AG10803 (cell line): ENCODE data around the gene WWP2.

Experiments used
- DNase-seq: peaks from one replicate; pipeline ENCODE4 v3.0.0; 2010; ENCODE audit warnings: low read depth
- H3K4me3 ChIP-seq: 2 replicates; pipeline ENCODE4 v1.5.1; 2011; ENCODE audit warnings: mild to moderate bottlenecking, low read length, control low read depth
- CTCF ChIP-seq: conservative IDR thresholded peaks from 2 replicates; pipeline ENCODE4 v1.5.1; 2011; ENCODE audit warnings: mild to moderate bottlenecking, low read length, control low read depth, inconsistent platforms

WWP2 gene

GRCh38 chr16:69767459-69768229, 5.5 kb downstream of the WWP2 start:
- no peak for DNase-seq
- no peak overlapping the region for H3K4me3 ChIP-seq
- TF ChIP-seq CTCF, result no peak

- TF ChIP-seq CTCF, result no peak
- no peak overlapping the region for H3K4me3 ChIP-seq
- DNase-seq, result no peak
These were observed 6.5 kb downstream of the WWP2 start for GRCh38 chr16:69768666-69769065.

- DNase-seq, result no peak
- no peak overlapping the region for H3K4me3 ChIP-seq
- TF ChIP-seq CTCF, result no peak
These were observed 7.3 kb downstream of the WWP2 start for GRCh38 chr16:69769404-69769803.

GRCh38 chr16:69771651-69771967, 9.5 kb downstream of the WWP2 start:
- no peak for TF ChIP-seq CTCF

GRCh38 chr16:69773260-69773947, 11.3 kb downstream of the WWP2 start:
- no peak overlapping the region for H3K4me3 ChIP-seq
- no peak for TF ChIP-seq CTCF
- DNase-seq, result no peak

More at GRCh38 chr16:69771651-69771967, 9.5 kb downstream of the WWP2 start:
- no peak overlapping the region for H3K4me3 ChIP-seq
- no peak for DNase-seq

- no peak for DNase-seq
- no peak for TF ChIP-seq CTCF
- H3K4me3 ChIP-seq, result no peak overlapping the region
These were observed 13.4 kb downstream of the WWP2 start for GRCh38 chr16:69775563-69775962.

GRCh38 chr16:69779724-69780123, 17.6 kb downstream of the WWP2 start:
- no peak for TF ChIP-seq CTCF
- DNase-seq, result no peak
- H3K4me3 ChIP-seq, result no peak overlapping the region
